GM23248 (cell line): ENCODE results near the gene TMEM126B. TPM values are rescaled to one million over a fixed set of nuclear protein-coding genes. Genes with fewer than 3 reads are reported as not detected.

Experiments
- DNase-seq: peaks from one replicate; pipeline ENCODE4 v3.0.0-alpha.2; 2015
- H2AFZ ChIP-seq: fragments of 200-600 bp; sonication (generic); 2 replicates; pipeline ENCODE4 v1.6.1; 2016; ENCODE audit warnings: antibody characterized with exemption
- H3F3A ChIP-seq: fragments of 200-600 bp; sonication (generic); 2 replicates; pipeline ENCODE4 v1.6.1; 2016; ENCODE audit warnings: mild to moderate bottlenecking, antibody characterized with exemption, mixed run types; ENCODE audit not compliant: insufficient read depth
- H3K27ac ChIP-seq: fragments of 200-600 bp; sonication (generic); 2 replicates; pipeline ENCODE4 v1.5.1; 2016; ENCODE audit warnings: mild to moderate bottlenecking
- H3K27me3 ChIP-seq: fragments of 200-600 bp; sonication (generic); replicated peaks from 2 replicates; pipeline ENCODE4 v1.6.1; 2016; ENCODE audit warnings: mild to moderate bottlenecking; ENCODE audit not compliant: insufficient read depth
- H3K36me3 ChIP-seq: fragments of 200-600 bp; sonication (generic); 2 replicates; pipeline ENCODE4 v1.6.1; 2016; ENCODE audit warnings: low read depth, mild to moderate bottlenecking
- H3K4me1 ChIP-seq: fragments of 200-600 bp; sonication (generic); 2 replicates; pipeline ENCODE4 v1.6.1; 2016; ENCODE audit warnings: mild to moderate bottlenecking; ENCODE audit not compliant: insufficient read depth
- H3K4me2 ChIP-seq: fragments of 200-600 bp; sonication (generic); one replicate; pipeline ENCODE4 v1.6.1; 2016; ENCODE audit warnings: mild to moderate bottlenecking; ENCODE audit not compliant: unreplicated experiment
- H3K4me3 ChIP-seq: fragments of 200-600 bp; sonication (generic); 2 replicates; pipeline ENCODE4 v1.5.1; 2016; ENCODE audit warnings: mild to moderate bottlenecking
- H3K79me2 ChIP-seq: fragments of 200-600 bp; sonication (generic); 2 replicates; pipeline ENCODE4 v1.6.1; 2016; ENCODE audit warnings: mild to moderate bottlenecking; ENCODE audit not compliant: insufficient read depth
- H3K9ac ChIP-seq: fragments of 200-600 bp; sonication (generic); 2 replicates; pipeline ENCODE4 v1.6.1; 2016; ENCODE audit warnings: mild to moderate bottlenecking
- H3K9me2 ChIP-seq: fragments of 200-600 bp; sonication (generic); 2 replicates; pipeline ENCODE4 v1.6.1; 2016; ENCODE audit warnings: mixed run types, mild to moderate bottlenecking, moderate library complexity; ENCODE audit not compliant: insufficient read depth
- H3K9me3 ChIP-seq: fragments of 200-600 bp; sonication (generic); one replicate; pipeline ENCODE4 v1.6.1; 2017; ENCODE audit warnings: low read depth
- H4K20me1 ChIP-seq: fragments of 200-600 bp; sonication (generic); 2 replicates; pipeline ENCODE4 v1.6.0; 2016; ENCODE audit not compliant: insufficient read depth
- EZH2 ChIP-seq: fragments of 200-600 bp; sonication (generic); IDR thresholded peaks from 2 replicates; pipeline ENCODE4 v1.6.1; 2018; ENCODE audit warnings: antibody characterized with exemption, mild to moderate bottlenecking; ENCODE audit not compliant: insufficient read depth, poor library complexity, severe bottlenecking
- EZH2phosphoT487 ChIP-seq: fragments of 200-600 bp; sonication (generic); IDR thresholded peaks from 2 replicates; pipeline ENCODE4 v1.6.1; 2018; ENCODE audit warnings: antibody characterized with exemption, moderate library complexity, mild to moderate bottlenecking, low read depth; ENCODE audit not compliant: insufficient read depth
- WGBS, 2 experiments: methylation state at CpG; one replicate each; pipeline ENCODE4 v1.1.6; 2015 to 2017; ENCODE audit warnings: low lambda C conversion rate in 2 of 2, low coverage in 1 of 2; ENCODE audit errors: missing lambda C conversion rate in 2 of 2; 5-methylcytosine and 5-hydroxymethylcytosine counted together
- in situ Hi-C: fragments of 300-500 bp; cut with MboI; formaldehyde crosslinking; loops from 2 replicates; pipeline ENCODE4 v1.15.0; 2020
- polyA plus RNA-seq: library from polyadenylated mRNA; unstranded; fragments of >200 nt; fragmentation: Nextera tagmentation; extraction: Ambion mirVana; gene quantifications from 2 replicates; pipeline ENCODE4 v1.2.1, GENCODE V29; 2016
- total RNA-seq: library from RNA; depleted of rRNA; stranded (reverse); fragments of >200 nt; shearing (Covaris generic); gene quantifications from 2 replicates; pipeline ENCODE4 v1.2.3, GENCODE V29; 2014

Gene TMEM126B
- total and polyA plus RNA-seq, 2 experiments from 2014 or later = 52.2 to 54.9 TPM

GRCh38 chr11:85595285-85595884 lies 33.0 kb upstream of the TMEM126B start:
- H2AFZ ChIP-seq = no peak overlapping the region
- no peak overlapping the region for H3K4me3 ChIP-seq
- H3K9me2 ChIP-seq = no peaks in the 10 kb centered on the region
- no peaks in the 10 kb centered on the region for H3K79me2 ChIP-seq
- no peak for TF ChIP-seq EZH2
- TF ChIP-seq EZH2phosphoT487 = no peak
- H3K4me1 ChIP-seq = no peaks in the 10 kb centered on the region
- H3F3A ChIP-seq = no peaks in the 10 kb centered on the region
- no peaks in the 10 kb centered on the region for H3K9me3 ChIP-seq
- H3K27ac ChIP-seq = no peak overlapping the region
- no peaks in the 10 kb centered on the region for H3K27me3 ChIP-seq
- H3K36me3 ChIP-seq = no peaks in the 10 kb centered on the region
- no peak overlapping the region for H3K4me2 ChIP-seq
- H3K9ac ChIP-seq = no peak overlapping the region
- in situ Hi-C loops = loop anchor here (25.0 kb wide), 1 partner anchor 808 kb away; no protein-coding TSS in a partner anchor
- peak; percentile 73 for DNase-seq
- no peaks in the 10 kb centered on the region for H4K20me1 ChIP-seq

- H3K4me3 ChIP-seq = no peak overlapping the region
- H4K20me1 ChIP-seq = no peaks in the 10 kb centered on the region
- H3K79me2 ChIP-seq = no peaks in the 10 kb centered on the region
- H3K4me2 ChIP-seq = no peak overlapping the region
- in situ Hi-C loops = loop anchor here (25.0 kb wide), 1 partner anchor 810 kb away; no protein-coding TSS in a partner anchor
- DNase-seq = no peak
- no peak overlapping the region for H2AFZ ChIP-seq
- H3K4me1 ChIP-seq = no peaks in the 10 kb centered on the region
- 63 to 67% methylated on average over 2 of the region's 2 CpGs for WGBS, 2 experiments
- no peak overlapping the region for H3K27ac ChIP-seq
- no peaks in the 10 kb centered on the region for H3K27me3 ChIP-seq
- no peak for TF ChIP-seq EZH2phosphoT487
- no peak for TF ChIP-seq EZH2
- no peak overlapping the region for H3K9ac ChIP-seq
- H3K9me2 ChIP-seq = no peaks in the 10 kb centered on the region
- H3F3A ChIP-seq = no peaks in the 10 kb centered on the region
- no peaks in the 10 kb centered on the region for H3K36me3 ChIP-seq
- no peaks in the 10 kb centered on the region for H3K9me3 ChIP-seq
Measured at GRCh38 chr11:85596886-85597285, 31.5 kb upstream of the TMEM126B start.

GRCh38 chr11:85599083-85599482 lies 29.3 kb upstream of the TMEM126B start:
- Histone ChIP-seq H3K36me3 (no peaks in the 10 kb centered on the region), H3K4me2 (no peak overlapping the region), H2AFZ (no peak overlapping the region), H3K27ac (no peak overlapping the region), H3K4me3 (no peak overlapping the region), H3K9me2 (no peaks in the 10 kb centered on the region), H3K79me2 (no peaks in the 10 kb centered on the region), H3K27me3 (no peaks in the 10 kb centered on the region), H3K4me1 (no peaks in the 10 kb centered on the region), H4K20me1 (no peaks in the 10 kb centered on the region), H3K9ac (no peak overlapping the region), H3K9me3 (no peaks in the 10 kb centered on the region), H3F3A (no peaks in the 10 kb centered on the region)
- TF ChIP-seq EZH2phosphoT487 (no peak), EZH2 (no peak)
- in situ Hi-C loops = loop anchor here (25.0 kb wide), 1 partner anchor 812 kb away; no protein-coding TSS in a partner anchor
- WGBS, 2 experiments = 70 to 72% methylated on average over 5 of the region's 5 CpGs
- DNase-seq = no peak

GRCh38 chr11:85602526-85603213 lies 25.7 kb upstream of the TMEM126B start:
- no peak overlapping the region for H3K9ac ChIP-seq
- H3K4me3 ChIP-seq = no peak overlapping the region
- TF ChIP-seq EZH2 = no peak
- TF ChIP-seq EZH2phosphoT487 = no peak
- H3K79me2 ChIP-seq = no peaks in the 10 kb centered on the region
- no peaks in the 10 kb centered on the region for H3K4me1 ChIP-seq
- H4K20me1 ChIP-seq = no peaks in the 10 kb centered on the region
- in situ Hi-C loops = no loop called here
- no peaks in the 10 kb centered on the region for H3K36me3 ChIP-seq
- no peaks in the 10 kb centered on the region for H3K9me3 ChIP-seq
- 98 to 99% methylated on average over 2 of the region's 2 CpGs for WGBS, 2 experiments
- H3K27me3 ChIP-seq = no peaks in the 10 kb centered on the region
- no peaks in the 10 kb centered on the region for H3K9me2 ChIP-seq
- H3K4me2 ChIP-seq = no peak overlapping the region
- no peaks in the 10 kb centered on the region for H3F3A ChIP-seq
- H2AFZ ChIP-seq = no peak overlapping the region
- DNase-seq = peak; percentile 7
- H3K27ac ChIP-seq = no peak overlapping the region
